ENCODE measurements around the gene CREBBP.

DNA sequence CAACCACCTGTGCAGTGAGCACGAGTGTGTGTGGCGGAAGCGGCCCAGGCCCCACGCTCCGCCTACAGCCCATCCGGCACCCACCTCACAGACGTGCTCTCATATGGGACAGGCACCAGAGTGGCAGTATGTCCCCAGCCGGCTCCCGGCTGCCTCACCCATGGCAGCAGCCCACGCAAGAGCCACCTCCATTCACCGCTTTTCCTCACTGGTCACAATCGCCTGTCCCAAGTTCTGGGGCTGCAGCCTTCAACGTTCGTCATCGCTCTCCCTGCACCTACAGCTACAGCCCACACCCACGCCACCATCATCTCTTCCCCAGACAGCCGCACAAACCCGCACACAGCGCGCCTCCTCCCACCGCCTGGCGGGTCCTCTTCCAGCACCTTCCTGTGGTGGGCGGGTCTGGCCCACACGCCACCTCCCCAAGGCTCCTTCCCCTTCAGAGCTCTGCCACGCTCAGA lies 145.7 kb downstream of the CREBBP start:
- TF ChIP-seq, protein P1, sequence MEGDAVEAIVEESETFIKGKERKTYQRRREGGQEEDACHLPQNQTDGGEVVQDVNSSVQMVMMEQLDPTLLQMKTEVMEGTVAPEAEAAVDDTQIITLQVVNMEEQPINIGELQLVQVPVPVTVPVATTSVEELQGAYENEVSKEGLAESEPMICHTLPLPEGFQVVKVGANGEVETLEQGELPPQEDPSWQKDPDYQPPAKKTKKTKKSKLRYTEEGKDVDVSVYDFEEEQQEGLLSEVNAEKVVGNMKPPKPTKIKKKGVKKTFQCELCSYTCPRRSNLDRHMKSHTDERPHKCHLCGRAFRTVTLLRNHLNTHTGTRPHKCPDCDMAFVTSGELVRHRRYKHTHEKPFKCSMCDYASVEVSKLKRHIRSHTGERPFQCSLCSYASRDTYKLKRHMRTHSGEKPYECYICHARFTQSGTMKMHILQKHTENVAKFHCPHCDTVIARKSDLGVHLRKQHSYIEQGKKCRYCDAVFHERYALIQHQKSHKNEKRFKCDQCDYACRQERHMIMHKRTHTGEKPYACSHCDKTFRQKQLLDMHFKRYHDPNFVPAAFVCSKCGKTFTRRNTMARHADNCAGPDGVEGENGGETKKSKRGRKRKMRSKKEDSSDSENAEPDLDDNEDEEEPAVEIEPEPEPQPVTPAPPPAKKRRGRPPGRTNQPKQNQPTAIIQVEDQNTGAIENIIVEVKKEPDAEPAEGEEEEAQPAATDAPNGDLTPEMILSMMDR (IDR thresholded peaks at IDR 0.05): no peak
- TF ChIP-seq POLR2AphosphoS5 (IDR thresholded peaks at IDR 0.05) (no peak), POLR2A (IDR thresholded peaks at IDR 0.05) (no peak)

Data from prostate gland (tissue), 2 donors.